ENCODE measurements around the gene RALY.

RALY gene

GRCh38 chr20:34085544-34086040 is 91.9 kb downstream of the RALY start:
- no peak for TF ChIP-seq CTCF (IDR thresholded peaks at IDR 0.05; ENCODE audit: insufficient read depth, low read depth, low read length, missing control alignments)

GRCh38 chr20:34088305-34089174 is 94.8 kb downstream of the RALY start:
- TF ChIP-seq CTCF (IDR thresholded peaks at IDR 0.05; ENCODE audit: insufficient read depth, low read depth, low read length, missing control alignments): no peak
- no peak for DNase-seq (ENCODE audit: low read depth)
- H3K4me3 ChIP-seq (ENCODE audit: low read depth, low read length): no peak overlapping the region

More at GRCh38 chr20:34085544-34086040, 91.9 kb downstream of the RALY start:
- DNase-seq (ENCODE audit: low read depth): no peak
- no peak overlapping the region for H3K4me3 ChIP-seq (ENCODE audit: low read depth, low read length)

- no peak for TF ChIP-seq CTCF (IDR thresholded peaks at IDR 0.05; ENCODE audit: insufficient read depth, low read depth, low read length, missing control alignments)
- DNase-seq (ENCODE audit: low read depth): no peak
- no peak overlapping the region for H3K4me3 ChIP-seq (ENCODE audit: low read depth, low read length)
These were observed 95.4 kb downstream of the RALY start for GRCh38 chr20:34089175-34089479.

- no peak overlapping the region for H3K4me3 ChIP-seq (ENCODE audit: low read depth, low read length)
- DNase-seq (ENCODE audit: low read depth): no peak
- no peak for TF ChIP-seq CTCF (IDR thresholded peaks at IDR 0.05; ENCODE audit: insufficient read depth, low read depth, low read length, missing control alignments)
These were observed 96.1 kb downstream of the RALY start for GRCh38 chr20:34089655-34090345.

- DNase-seq (ENCODE audit: low read depth): no peak
- no peak overlapping the region for H3K4me3 ChIP-seq (ENCODE audit: low read depth, low read length)
- TF ChIP-seq CTCF (IDR thresholded peaks at IDR 0.05; ENCODE audit: insufficient read depth, low read depth, low read length, missing control alignments): no peak
These were observed 96.9 kb downstream of the RALY start for GRCh38 chr20:34090645-34091044.

- DNase-seq (ENCODE audit: low read depth): no peak
- no peak overlapping the region for H3K4me3 ChIP-seq (ENCODE audit: low read depth, low read length)
- no peak for TF ChIP-seq CTCF (IDR thresholded peaks at IDR 0.05; ENCODE audit: insufficient read depth, low read depth, low read length, missing control alignments)
These were observed 98.0 kb downstream of the RALY start for GRCh38 chr20:34091637-34092200.
